ENCODE results near the gene HOOK2.

- TF ChIP-seq JUND (CRISPR knock-in tag; IDR thresholded peaks at IDR 0.05) (no peak), IRF9 (CRISPR knock-in tag; IDR thresholded peaks at IDR 0.05; ENCODE audit: borderline replicate concordance) (0 out of 2 replicates have a peak, but pooled peaks have one; percentile 24), TFE3 (CRISPR knock-in tag; IDR thresholded peaks at IDR 0.05) (no peak), KLF16 (CRISPR knock-in tag; IDR thresholded peaks at IDR 0.05) (no peak; a peak in 1 of 4 replicates), ETV6 (CRISPR knock-in tag; conservative IDR thresholded peaks at IDR 0.05) (no peak), ZBTB4 (CRISPR knock-in tag; IDR thresholded peaks at IDR 0.05; ENCODE audit: borderline replicate concordance) (no peak), DNMT1 (CRISPR knock-in tag; IDR thresholded peaks at IDR 0.05) (no peak), POLR2AphosphoS5 (IDR thresholded peaks at IDR 0.05; ENCODE audit: low read depth, low read length) (no peak), TAF1 (CRISPR knock-in tag; IDR thresholded peaks at IDR 0.05) (peak; percentile 27; the same call in 1 of the 2 replicates)
Measured at GRCh38 chr19:12778017-12778904, 2.9 kb upstream of the HOOK2 start.

Measured in HepG2 (cell line).